Pancreas (tissue), 10 donors: ENCODE measurements around the gene ZNF775. TPM values are rescaled to one million over a fixed set of nuclear protein-coding genes. Genes with fewer than 3 reads are reported as not detected.
A peak's percentile ranks its signal among the peaks of the same experiment; 100 is the strongest.

Experiments used
- ATAC-seq, 4 donors: fragments of 200-7000 bp; cut with Tn5 transposase; one replicate each; pipeline versions ENCODE4 v1.8.0 to v1.9.1; 2020; ENCODE audit warnings: mild to moderate bottlenecking in 4 of 4, moderate library complexity in 4 of 4
- DNase-seq, 6 donors: peaks; one replicate each; pipeline ENCODE4 v3.0.0-alpha.2; 2020
- FAIRE-seq: peaks from 2 replicates; lab custom pipeline; 2012; peaks lifted over from hg19 to GRCh38; lab: Jason Lieb, UNC
- H3K27ac ChIP-seq, 4 donors: fragments of 200-600 bp; sonication (generic); 1 replicate in 3 of 4; 2 replicates in 1 of 4; pipeline versions ENCODE4 v1.5.0 to v1.8.0; 2020
- H3K27me3 ChIP-seq, 4 donors: fragments of 200-600 bp; one replicate each; pipeline ENCODE4 v1.8.0; 2021
- H3K36me3 ChIP-seq, 3 donors: fragments of 200-600 bp; sonication (generic) in 1 of 3; one replicate each; pipeline versions ENCODE4 v1.5.0 to v1.8.0; 2020 to 2021
- H3K4me1 ChIP-seq, 3 donors: fragments of 200-600 bp; one replicate each; pipeline ENCODE4 v1.8.0; 2021
- H3K4me3 ChIP-seq, 4 donors: fragments of 200-600 bp; sonication (generic) in 2 of 4; one replicate each; pipeline versions ENCODE4 v1.5.0 to v1.8.0; 2020 to 2021
- H3K9me3 ChIP-seq, 4 donors: fragments of 200-600 bp; one replicate each; pipeline ENCODE4 v1.8.0; 2021
- WGBS, 2 donors: extraction: QIAGEN DNeasy Blood & Tissue Kit; methylation state at CpG; one replicate each; pipeline ENCODE4 v1.1.7; 2013; 5-methylcytosine and 5-hydroxymethylcytosine counted together
- intact Hi-C, 3 donors: fragments of 100-400 bp; cut with DNase I; formaldehyde crosslinking; loops; one replicate each; pipeline versions ENCODE4 v1.11.1 to v1.14.2; 2022
- polyA plus RNA-seq, 2 donors: library from polyadenylated mRNA; stranded (reverse); fragments of 200-250 nt; gene quantifications; one replicate each; pipeline ENCODE4 v1.2.3, GENCODE V29; 2013
- total RNA-seq, 6 donors: library from RNA; stranded (reverse); fragmentation: NEBNext Ultra II Directional in 4 of 6; extraction: Animal tissue kit (Norgen Biotek cat#: 25700) in 4 of 6; gene quantifications; one replicate each; pipeline versions ENCODE4 v1.2.1 to v1.2.4, GENCODE V29; 2021 to 2023
- TF ChIP-seq, protein P1 (sequence below), 4 donors: fragments of 200-600 bp; sonication (generic) in 3 of 4; IDR thresholded peaks; one replicate each; pipeline versions ENCODE4 v1.5.0 to v1.8.0; 2021; ENCODE audit warnings: antibody characterized with exemption in 4 of 4
- donor health status: healthy with polysubstance abuse.
- donor health status: DM: no; HTN: no; CAD: no; lungs with moderate emphysema.
- donor health status: DM: no; HTN: no; CAD: no.
- donor health status: control.
- donor health status: control.
- donor health status: Bipolar disorder and iron deficiency.
- donor health status: DM: yes; HTN: yes; CAD: no.
- donor health status: DM: no; HTN: no; CAD: no.
- donor health status: DM: no; HTN: no; CAD: no.
- donor health status: DM: yes; HTN: yes; CAD: no.

Gene ZNF775
- total and polyA plus RNA-seq, 8 donors, result 2.0 to 7.4 (median 2.9) TPM

DNA sequence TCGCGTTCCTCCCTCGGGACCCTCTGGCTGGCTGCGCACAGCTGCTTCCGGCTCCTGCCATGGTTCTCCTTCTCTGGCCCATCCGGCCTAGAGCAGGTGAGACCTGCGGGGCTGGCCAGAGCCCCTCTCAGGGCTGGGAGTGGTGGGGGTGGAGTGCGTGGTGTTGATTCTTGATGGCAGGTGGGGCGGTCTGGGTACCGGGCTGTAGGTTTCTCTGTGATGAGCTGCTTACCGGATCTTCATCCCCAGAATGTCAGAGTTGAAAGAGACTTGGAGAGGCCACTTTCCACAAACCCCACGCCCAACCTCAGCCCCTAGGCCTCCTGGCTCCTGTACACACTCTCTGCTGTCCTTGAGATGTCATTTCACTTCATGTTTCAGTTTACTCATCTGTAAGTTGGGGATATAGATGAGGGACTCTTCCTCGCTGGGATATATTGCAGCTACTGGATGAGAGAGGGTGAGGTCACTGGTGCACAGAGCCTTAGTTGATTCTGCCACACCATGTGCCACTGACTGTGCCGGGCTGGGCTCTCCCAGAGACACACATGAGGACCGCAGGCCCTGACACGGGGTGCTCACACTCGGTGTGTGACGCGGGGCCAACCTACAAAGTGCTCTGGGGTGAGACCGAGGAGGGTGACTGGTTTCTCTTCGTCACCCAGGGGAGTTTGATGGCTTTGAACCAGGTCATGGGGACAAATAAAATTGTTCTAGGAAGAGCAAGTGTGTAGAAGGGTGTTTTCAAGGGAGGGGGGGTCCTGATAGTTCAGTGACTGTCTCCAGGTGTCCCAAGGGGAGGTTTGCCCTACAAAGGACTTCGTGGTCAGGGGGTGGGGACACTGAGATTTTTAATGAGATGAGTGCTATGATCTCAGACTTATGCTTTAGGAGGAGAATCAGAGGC is 29.5 kb downstream of the ZNF775 start:
- FAIRE-seq, result no peak
- no peak overlapping the region for H3K4me3 ChIP-seq
- H3K4me1 ChIP-seq, result peaks cover 0 to 19% (median 15%) of the 10 kb centered on the region in 3 donors
- TF ChIP-seq, protein P1, sequence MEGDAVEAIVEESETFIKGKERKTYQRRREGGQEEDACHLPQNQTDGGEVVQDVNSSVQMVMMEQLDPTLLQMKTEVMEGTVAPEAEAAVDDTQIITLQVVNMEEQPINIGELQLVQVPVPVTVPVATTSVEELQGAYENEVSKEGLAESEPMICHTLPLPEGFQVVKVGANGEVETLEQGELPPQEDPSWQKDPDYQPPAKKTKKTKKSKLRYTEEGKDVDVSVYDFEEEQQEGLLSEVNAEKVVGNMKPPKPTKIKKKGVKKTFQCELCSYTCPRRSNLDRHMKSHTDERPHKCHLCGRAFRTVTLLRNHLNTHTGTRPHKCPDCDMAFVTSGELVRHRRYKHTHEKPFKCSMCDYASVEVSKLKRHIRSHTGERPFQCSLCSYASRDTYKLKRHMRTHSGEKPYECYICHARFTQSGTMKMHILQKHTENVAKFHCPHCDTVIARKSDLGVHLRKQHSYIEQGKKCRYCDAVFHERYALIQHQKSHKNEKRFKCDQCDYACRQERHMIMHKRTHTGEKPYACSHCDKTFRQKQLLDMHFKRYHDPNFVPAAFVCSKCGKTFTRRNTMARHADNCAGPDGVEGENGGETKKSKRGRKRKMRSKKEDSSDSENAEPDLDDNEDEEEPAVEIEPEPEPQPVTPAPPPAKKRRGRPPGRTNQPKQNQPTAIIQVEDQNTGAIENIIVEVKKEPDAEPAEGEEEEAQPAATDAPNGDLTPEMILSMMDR (IDR thresholded peaks at IDR 0.05), result no peak
- 85 to 90% methylated on average over 20 to 22 of the region's 22 CpGs for WGBS, 2 donors
- ATAC-seq, result no peak
- no peak overlapping the region for H3K27ac ChIP-seq
- H3K36me3 ChIP-seq, result peaks cover 0 to 7% (median 0%) of the 10 kb centered on the region in 3 donors
- intact Hi-C loops, result no loop called here
- H3K9me3 ChIP-seq, result no peaks in the 10 kb centered on the region
- no peaks in the 10 kb centered on the region for H3K27me3 ChIP-seq
- DNase-seq, result peak in 1 of 6 donors; percentile 49

DNA sequence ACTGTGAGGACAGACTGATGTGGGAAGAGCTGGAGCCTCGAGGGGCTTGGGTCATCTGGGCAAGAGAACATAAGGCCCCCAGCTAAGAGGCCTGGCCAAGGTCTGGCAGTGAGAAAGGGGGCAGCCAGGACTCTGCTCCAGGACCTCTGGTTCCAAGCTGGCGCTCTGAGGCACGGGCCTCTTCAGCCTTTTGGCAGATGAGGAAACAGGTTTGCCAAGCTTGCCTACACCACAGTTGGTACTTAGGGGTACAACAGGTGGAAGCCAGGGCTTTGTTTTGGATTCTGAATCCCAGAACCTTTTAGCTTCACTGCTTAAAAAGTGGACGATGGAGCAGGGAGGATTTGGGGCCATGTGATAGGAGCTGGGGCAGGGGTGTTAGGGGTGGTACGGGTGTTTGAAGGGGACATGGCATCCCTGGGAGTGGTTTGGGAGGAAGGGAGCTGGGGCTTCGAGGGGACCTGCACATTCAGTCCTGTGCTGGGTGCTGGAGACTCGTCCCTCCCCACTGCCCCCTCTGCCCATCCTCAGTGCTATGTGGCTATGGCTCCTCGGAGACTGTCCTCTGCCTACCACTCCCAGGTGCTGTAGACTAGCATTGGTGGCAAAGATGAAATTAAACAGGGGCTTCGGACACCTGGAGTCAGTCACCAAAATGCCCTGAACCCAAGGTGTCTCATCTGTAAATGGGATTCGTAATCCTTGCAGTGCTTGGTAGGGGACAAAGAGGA is 30.3 kb downstream of the ZNF775 start:
- no peak for DNase-seq
- TF ChIP-seq, protein P1 (IDR thresholded peaks at IDR 0.05), result no peak
- 84 to 87% methylated on average over 10 of the region's 10 CpGs for WGBS, 2 donors
- Histone ChIP-seq H3K4me1 (peaks cover 0 to 15% (median 7%) of the 10 kb centered on the region in 3 donors), H3K27ac (no peak overlapping the region), H3K4me3 (no peak overlapping the region), H3K9me3 (no peaks in the 10 kb centered on the region), H3K27me3 (no peaks in the 10 kb centered on the region), H3K36me3 (peaks cover 0 to 7% (median 0%) of the 10 kb centered on the region in 3 donors)
- intact Hi-C loops, result no loop called here
- no peak for ATAC-seq
- FAIRE-seq, result no peak

- peaks cover 0 to 14% (median 6%) of the 10 kb centered on the region in 3 donors for H3K4me1 ChIP-seq
- intact Hi-C loops, result no loop called here
These were observed 31.0 kb downstream of the ZNF775 start for GRCh38 chr7:150410131-150410530.

DNA sequence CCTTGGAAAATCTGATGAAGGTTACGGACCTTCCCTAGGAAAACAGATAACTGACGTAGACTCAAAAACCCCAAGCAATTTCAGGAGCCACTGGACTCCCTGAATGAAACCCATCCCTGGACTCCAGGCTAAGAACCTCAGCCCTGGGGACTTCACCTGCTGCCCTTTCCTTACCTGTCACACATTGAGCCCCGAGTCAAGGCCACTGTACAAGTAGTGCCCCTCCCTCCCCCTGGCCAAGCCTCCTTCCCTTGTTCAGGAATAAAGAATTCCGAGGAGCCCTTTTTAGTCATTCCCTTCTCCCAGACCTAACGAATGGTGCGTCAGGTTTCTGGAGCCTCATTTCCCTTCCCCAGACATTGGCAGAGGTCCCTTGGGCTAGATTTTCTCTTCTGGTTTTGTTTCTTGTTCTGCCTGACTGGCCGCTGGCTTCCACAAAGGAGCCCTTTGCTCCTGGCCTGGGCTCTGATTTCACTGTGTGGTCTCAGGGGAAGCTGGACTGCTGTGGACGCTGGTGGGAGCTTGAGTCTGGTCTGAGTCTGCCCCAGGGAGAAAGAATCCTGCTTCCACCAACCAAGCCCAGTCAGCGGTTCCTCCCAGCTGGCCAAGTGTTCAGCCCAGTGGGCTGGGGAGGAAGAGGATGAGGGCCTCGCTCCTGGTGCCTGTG is 31.7 kb downstream of the ZNF775 start:
- WGBS, 2 donors, result 84 to 85% methylated on average over 10 of the region's 10 CpGs
- intact Hi-C loops, result no loop called here
- TF ChIP-seq, protein P1 (IDR thresholded peaks at IDR 0.05), result no peak
- DNase-seq (no peak), FAIRE-seq (no peak), ATAC-seq (no peak)
- H3K9me3 ChIP-seq, result no peaks in the 10 kb centered on the region
- no peak overlapping the region for H3K4me3 ChIP-seq
- no peak overlapping the region for H3K27ac ChIP-seq
- H3K36me3 ChIP-seq, result peaks cover 0 to 7% (median 0%) of the 10 kb centered on the region in 3 donors
- H3K4me1 ChIP-seq, result peaks cover 0 to 14% (median 6%) of the 10 kb centered on the region in 3 donors
- no peaks in the 10 kb centered on the region for H3K27me3 ChIP-seq

More at GRCh38 chr7:150410131-150410530, 31.0 kb downstream of the ZNF775 start:
- Histone ChIP-seq H3K36me3 (peaks cover 0 to 7% (median 0%) of the 10 kb centered on the region in 3 donors), H3K27me3 (no peaks in the 10 kb centered on the region), H3K9me3 (no peaks in the 10 kb centered on the region), H3K27ac (no peak overlapping the region), H3K4me3 (no peak overlapping the region)
- 90 to 93% methylated on average over 7 of the region's 7 CpGs for WGBS, 2 donors
- TF ChIP-seq, protein P1 (IDR thresholded peaks at IDR 0.05), result no peak
- FAIRE-seq (no peak), DNase-seq (no peak), ATAC-seq (no peak)
